HepG2 (cell line): ENCODE results near the gene LARP7. TPM values are rescaled to one million over a fixed set of nuclear protein-coding genes. Genes with fewer than 3 reads are reported as not detected.

Experiments used
- BCL3 ChIP-seq: sonication (generic); formaldehyde crosslinking; IDR thresholded peaks from 2 replicates; pipeline ENCODE4 v1.5.1; 2020; ENCODE audit warnings: mild to moderate bottlenecking, missing genetic modification reagents, moderate library complexity
- CTCF ChIP-seq: sonication (generic); formaldehyde crosslinking; IDR thresholded peaks from 2 replicates; pipeline ENCODE4 v1.5.0; 2020; ENCODE audit warnings: mild to moderate bottlenecking, missing genetic modification reagents, moderate library complexity
- MLLT10 ChIP-seq: sonication (generic); formaldehyde crosslinking; IDR thresholded peaks from 2 replicates; pipeline ENCODE4 v1.4.0; 2020; ENCODE audit warnings: missing genetic modification reagents
- MLX ChIP-seq: IDR thresholded peaks from 2 replicates; pipeline ENCODE4 v1.6.1; 2016
- SUZ12 ChIP-seq: fragments of 150-350 bp; IDR thresholded peaks from 2 replicates; pipeline ENCODE4 v1.6.1; 2014; ENCODE audit warnings: low read depth, low read length
- TEF ChIP-seq: sonication (generic); formaldehyde crosslinking; IDR thresholded peaks from 2 replicates; pipeline ENCODE4 v1.5.0; 2020; ENCODE audit warnings: missing genetic modification reagents
- ZBTB40 ChIP-seq, 2 experiments: fragments of 450-650 bp in 1 of 2; sonication (generic) in 1 of 2; formaldehyde crosslinking in 1 of 2; IDR thresholded peaks; 2 replicates each; pipeline versions ENCODE4 v1.6.1 to v1.8.0; 2016 to 2022; ENCODE audit warnings: antibody characterized with exemption in 1 of 2, mild to moderate bottlenecking in 1 of 2, missing genetic modification reagents in 1 of 2
- ZNF737 ChIP-seq: sonication (generic); formaldehyde crosslinking; IDR thresholded peaks from 2 replicates; pipeline ENCODE4 v1.5.0; 2020; ENCODE audit warnings: missing genetic modification reagents, mild to moderate bottlenecking, borderline replicate concordance
- ZNF800 ChIP-seq: sonication (generic); formaldehyde crosslinking; IDR thresholded peaks from 2 replicates; pipeline ENCODE4 v1.4.0; 2020; ENCODE audit warnings: missing genetic modification reagents
- ZNF841 ChIP-seq: sonication (generic); formaldehyde crosslinking; IDR thresholded peaks from 2 replicates; pipeline ENCODE4 v1.8.1; 2023; ENCODE audit warnings: missing genetic modification reagents, borderline replicate concordance
- polyA plus RNA-seq, 8 experiments: library from polyadenylated mRNA; depleted of rRNA in 3 of 8; stranded (reverse) in 7 of 8; unstranded in 1 of 8; fragments of >200 nt; fragmentation: Illumina TruSeq in 4 of 8; extraction: Trizol in 4 of 8; gene quantifications; 2 replicates each; pipeline versions ENCODE4 v1.2.1 to v1.2.3, GENCODE V29; 2011 to 2016; ENCODE audit warnings: low read depth in 4 of 8, missing spikeins in 1 of 8, mixed read lengths in 1 of 8; ENCODE audit not compliant: insufficient read depth in 1 of 8
- total RNA-seq, 5 experiments: library from RNA; depleted of rRNA; stranded (reverse); fragments of >200 nt; fragmentation: Illumina TruSeq; extraction: Trizol; gene quantifications; 2 replicates each; pipeline ENCODE4 v1.2.3, GENCODE V29; 2016; ENCODE audit warnings: low read depth in 1 of 5

Gene LARP7
- total and polyA plus RNA-seq, 2 of the 13 experiments (the other 11 are each of a cell fraction or from before 2014, with no cell fraction given), result 9.7 to 37.1 TPM

GRCh38 chr4:112636688-112637551, at the start of gene LARP7, which contains the start of gene ZGRF1 (continued):
- TF ChIP-seq CTCF (peak; percentile 83), MLX (CRISPR knock-in tag) (peak; percentile 16; the same call in 1 of the 2 replicates), BCL3 (no peak), TEF (CRISPR knock-in tag) (no peak), MLLT10 (no peak), ZNF800 (CRISPR knock-in tag) (peak; percentile 72; the same call in 1 of the 2 replicates), ZNF737 (CRISPR knock-in tag) (no peak), ZBTB40 (IDR thresholded peaks at IDR 0.05) (no peak), ZBTB40 (CRISPR knock-in tag; IDR thresholded peaks at IDR 0.05) (peak; percentile 95), SUZ12 (no peak), ZNF841 (CRISPR knock-in tag) (no peak)
